HG02678 (cell line): ENCODE measurements around the gene ARHGEF28.

Source experiments
- ATAC-seq: cut with Tn5 transposase; IDR thresholded peaks from one replicate; pipeline ENCODE4 v1.9.1; 2021; ENCODE audit warnings: mild to moderate bottlenecking, moderate library complexity; ENCODE audit not compliant: unreplicated experiment

Gene ARHGEF28

GRCh38 chr5:73652391-73652790 lies 26.4 kb downstream of the ARHGEF28 start:
- no peak for ATAC-seq

- ATAC-seq = peak; percentile 59
Measured at GRCh38 chr5:73654171-73654811, 28.3 kb downstream of the ARHGEF28 start.

GRCh38 chr5:73654819-73655318 lies 28.9 kb downstream of the ARHGEF28 start:
- ATAC-seq = peak; percentile 16

- ATAC-seq = no peak
Measured at GRCh38 chr5:73655521-73656160, 29.6 kb downstream of the ARHGEF28 start.

GRCh38 chr5:73661753-73662152 lies 35.8 kb downstream of the ARHGEF28 start:
- ATAC-seq = no peak

- no peak for ATAC-seq
Measured at GRCh38 chr5:73663161-73663859, 37.3 kb downstream of the ARHGEF28 start.

GRCh38 chr5:73663860-73664240 lies 37.9 kb downstream of the ARHGEF28 start:
- ATAC-seq = no peak

- no peak for ATAC-seq
Measured at GRCh38 chr5:73664796-73665195, 38.8 kb downstream of the ARHGEF28 start.

- no peak for ATAC-seq
Measured at GRCh38 chr5:73666891-73667290, 40.9 kb downstream of the ARHGEF28 start.

GRCh38 chr5:73668017-73668416 lies 42.0 kb downstream of the ARHGEF28 start:
- peak; percentile 65 for ATAC-seq

GRCh38 chr5:73668486-73669111 lies 42.6 kb downstream of the ARHGEF28 start:
- ATAC-seq = peak; percentile 31

GRCh38 chr5:73670731-73671130 lies 44.7 kb downstream of the ARHGEF28 start:
- no peak for ATAC-seq

GRCh38 chr5:73672132-73672531 lies 46.1 kb downstream of the ARHGEF28 start:
- ATAC-seq = no peak

- ATAC-seq = no peak
Measured at GRCh38 chr5:73673161-73673591, 47.2 kb downstream of the ARHGEF28 start.

GRCh38 chr5:73674669-73675004 lies 48.6 kb downstream of the ARHGEF28 start:
- ATAC-seq = no peak

- no peak for ATAC-seq
Measured at GRCh38 chr5:73678322-73678740, 52.3 kb downstream of the ARHGEF28 start.

GRCh38 chr5:73678807-73679206 lies 52.8 kb downstream of the ARHGEF28 start:
- no peak for ATAC-seq

GRCh38 chr5:73682176-73682575 lies 56.2 kb downstream of the ARHGEF28 start:
- no peak for ATAC-seq

GRCh38 chr5:73684691-73685090 lies 58.7 kb downstream of the ARHGEF28 start:
- no peak for ATAC-seq

- ATAC-seq = peak; percentile 43
Measured at GRCh38 chr5:73686912-73687311, 60.9 kb downstream of the ARHGEF28 start.

- ATAC-seq = peak; percentile 62
Measured at GRCh38 chr5:73687357-73687756, 61.4 kb downstream of the ARHGEF28 start.
